A673 (cell line): ENCODE measurements around the gene CCDC170. TPM values are rescaled to one million over a fixed set of nuclear protein-coding genes. Genes with fewer than 3 reads are reported as not detected.

Experiments
- BruUV-seq: library from RNA; stranded (reverse); fragments of 400-500 nt; replicated peaks from 2 replicates; lab custom pipeline; 2021; lab: Mats Ljungman, UMichigan
- CTCF ChIA-PET: fragments of 300-600 bp; sonication (Branson Sonifier 250); formaldehyde crosslinking; loops from one replicate; lab custom pipeline; 2022; ENCODE audit warnings: antibody characterized with exemption; lab: Charles Lee
- POLR2A ChIA-PET: fragments of 300-600 bp; sonication (Branson Sonifier 250); formaldehyde crosslinking; loops from one replicate; lab custom pipeline; 2022; ENCODE audit warnings: antibody characterized with exemption; ENCODE audit not compliant: low non-redundant PET; lab: Charles Lee
- DNase-seq: peaks from one replicate; pipeline ENCODE4 v3.0.0-alpha.2; 2015; ENCODE audit warnings: low spot score
- H3K27ac ChIP-seq: fragments of 200-600 bp; sonication (generic); 2 replicates; pipeline ENCODE4 v1.5.1; 2016; ENCODE audit warnings: mixed run types, low read depth, mild to moderate bottlenecking, mixed read lengths, antibody characterized with exemption, low read length; ENCODE audit not compliant: poor library complexity, severe bottlenecking
- H3K27me3 ChIP-seq: fragments of 200-600 bp; sonication (generic); replicated peaks from 2 replicates; pipeline ENCODE4 v1.6.1; 2017; ENCODE audit warnings: mixed run types, low read depth, mild to moderate bottlenecking, mixed read lengths, antibody characterized with exemption, low read length; ENCODE audit not compliant: insufficient read depth, poor library complexity
- H3K36me3 ChIP-seq: fragments of 200-600 bp; sonication (generic); 2 replicates; pipeline ENCODE4 v1.6.1; 2016; ENCODE audit warnings: mixed run types, mild to moderate bottlenecking, mixed read lengths, antibody characterized with exemption, low read length; ENCODE audit not compliant: insufficient read depth, poor library complexity, severe bottlenecking
- H3K4me1 ChIP-seq: fragments of 200-600 bp; sonication (generic); 2 replicates; pipeline ENCODE4 v1.6.1; 2017; ENCODE audit warnings: mixed run types, mild to moderate bottlenecking, mixed read lengths, antibody characterized with exemption, low read length; ENCODE audit not compliant: insufficient read depth, poor library complexity, severe bottlenecking
- H3K4me3 ChIP-seq: fragments of 200-600 bp; sonication (generic); 2 replicates; pipeline ENCODE4 v1.5.1; 2016; ENCODE audit warnings: low read depth, mixed run types, mild to moderate bottlenecking, mixed read lengths, low read length; ENCODE audit not compliant: poor library complexity, severe bottlenecking
- H3K9me3 ChIP-seq: fragments of 200-600 bp; sonication (generic); 2 replicates; pipeline ENCODE4 v1.6.1; 2016; ENCODE audit warnings: mixed run types, low read depth, mild to moderate bottlenecking, mixed read lengths, antibody characterized with exemption, low read length; ENCODE audit not compliant: poor library complexity, severe bottlenecking
- CTCF ChIP-seq: fragments of 300-800, 200-600 bp; sonication (generic); conservative IDR thresholded peaks from 2 replicates; pipeline ENCODE4 v1.5.1; 2017; ENCODE audit warnings: low read depth, mild to moderate bottlenecking, antibody characterized with exemption, low read length, moderate library complexity, mixed read lengths
- EZH2 ChIP-seq: fragments of 200-600 bp; sonication (generic); IDR thresholded peaks from 2 replicates; pipeline ENCODE4 v1.6.1; 2017; ENCODE audit warnings: borderline replicate concordance, low read depth, mild to moderate bottlenecking, mixed read lengths, antibody characterized with exemption, low read length; ENCODE audit not compliant: poor library complexity, severe bottlenecking
- intact Hi-C: fragments of 100-400 bp; cut with micrococcal nuclease; formaldehyde crosslinking; loops from one replicate; pipeline ENCODE4 v1.10.0; 2022; ENCODE audit not compliant: unreplicated experiment
- total RNA-seq: library from RNA; stranded (reverse); gene quantifications from 2 replicates; pipeline ENCODE4 v1.2.3, GENCODE V29; 2021

The CCDC170 gene
- total RNA-seq, 1 experiment from 2014 or later, result 0.17 TPM

- Histone ChIP-seq H3K4me3 (no peak overlapping the region), H3K4me1 (no peaks in the 10 kb centered on the region), H3K27me3 (no peaks in the 10 kb centered on the region), H3K27ac (no peak overlapping the region), H3K9me3 (no peaks in the 10 kb centered on the region), H3K36me3 (no peaks in the 10 kb centered on the region)
- intact Hi-C loops, result no loop called here
- TF ChIP-seq EZH2 (no peak), CTCF (no peak)
- DNase-seq, result no peak
- POLR2A ChIA-PET, result no interaction called here
- no TSS peak for BruUV-seq
- CTCF ChIA-PET, result no interaction called here
These were observed 56.8 kb downstream of the CCDC170 start for GRCh38 chr6:151550618-151551017.

- POLR2A ChIA-PET, result no interaction called here
- no peak overlapping the region for H3K27ac ChIP-seq
- intact Hi-C loops, result no loop called here
- H3K9me3 ChIP-seq, result no peaks in the 10 kb centered on the region
- no peak for DNase-seq
- no TSS peak for BruUV-seq
- no peaks in the 10 kb centered on the region for H3K27me3 ChIP-seq
- no peak overlapping the region for H3K4me3 ChIP-seq
- TF ChIP-seq CTCF (no peak), EZH2 (no peak)
- H3K36me3 ChIP-seq, result no peaks in the 10 kb centered on the region
- no peaks in the 10 kb centered on the region for H3K4me1 ChIP-seq
- CTCF ChIA-PET, result no interaction called here
These were observed 57.5 kb downstream of the CCDC170 start for GRCh38 chr6:151551223-151551857.

GRCh38 chr6:151553416-151554165 lies 59.8 kb downstream of the CCDC170 start:
- ChIA-PET CTCF (no interaction called here), POLR2A (no interaction called here)
- intact Hi-C loops, result no loop called here
- Histone ChIP-seq H3K27ac (no peak overlapping the region), H3K9me3 (peaks cover 3% of the 10 kb centered on the region), H3K36me3 (no peaks in the 10 kb centered on the region), H3K4me3 (no peak overlapping the region), H3K4me1 (no peaks in the 10 kb centered on the region), H3K27me3 (no peaks in the 10 kb centered on the region)
- TF ChIP-seq CTCF (no peak), EZH2 (no peak)
- DNase-seq, result no peak
- no TSS peak for BruUV-seq
